Measurements from ENCODE around the gene DDX59. TPM values are rescaled to one million over a fixed set of nuclear protein-coding genes. Genes with fewer than 3 reads are reported as not detected.

DDX59 gene
- polyA plus RNA-seq, 3 donors: 14.3 to 18.6 (median 14.9) TPM

DNA sequence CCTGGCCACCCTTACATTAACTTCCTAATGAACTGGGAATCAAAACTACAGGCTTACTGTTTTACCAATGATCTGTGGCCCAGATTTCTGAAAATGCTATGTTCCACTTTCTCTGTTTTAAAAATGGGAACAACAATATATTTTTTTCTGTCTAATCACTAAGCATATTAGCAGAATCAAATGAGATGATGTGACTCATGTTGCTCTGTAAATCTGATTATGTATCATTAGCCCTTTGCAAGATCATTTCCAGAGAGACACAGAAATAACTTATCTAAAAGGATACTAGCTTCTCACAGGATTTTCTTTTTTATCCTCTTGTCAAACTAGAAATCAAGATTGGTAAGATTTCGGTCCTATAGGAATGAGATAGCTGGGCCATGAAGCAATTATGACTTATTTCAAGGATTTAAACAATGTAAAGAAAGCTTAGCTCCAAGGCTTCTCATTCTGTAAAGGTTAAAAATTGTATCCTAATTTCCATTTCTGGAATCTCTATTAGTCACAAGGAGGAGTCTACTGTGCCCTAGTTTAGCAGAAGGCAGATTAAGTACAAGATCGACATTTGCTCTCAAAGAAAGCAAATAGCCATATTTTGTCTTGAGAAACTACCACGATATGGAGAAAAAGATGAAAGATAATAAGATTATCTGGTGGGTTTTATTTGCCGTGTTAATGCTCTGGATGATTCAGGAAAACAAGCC is 36.6 kb upstream of the DDX59 start:
- H3K4me1 ChIP-seq (ENCODE audit: control insufficient read depth in 1 of 2, insufficient read depth in 2 of 2, low read length in 2 of 2): no peaks in the 10 kb centered on the region
- H3K9me3 Mint-ChIP-seq: no peaks in the 10 kb centered on the region
- no peaks in the 10 kb centered on the region for H3K4me1 Mint-ChIP-seq
- H3K27me3 Mint-ChIP-seq (ENCODE audit: low read depth in 3 of 3): peaks cover 0 to 2% (median 0%) of the 10 kb centered on the region in 3 donors
- no peak overlapping the region for H3K4me2 ChIP-seq (replicated peaks; ENCODE audit: extremely low read depth, low read length, poor library complexity, severe bottlenecking)
- H3K27ac ChIP-seq (ENCODE audit: low read depth in 1 of 2, low read length in 2 of 2): no peak overlapping the region
- no peaks in the 10 kb centered on the region for H3K79me2 ChIP-seq (ENCODE audit: insufficient read depth, low read length)
- H3K36me3 Mint-ChIP-seq: no peaks in the 10 kb centered on the region
- H3K27ac Mint-ChIP-seq: no peak overlapping the region
- WGBS (ENCODE audit: insufficient coverage): 94% methylated on average over 2 of the region's 4 CpGs
- TF ChIP-seq, protein P1, sequence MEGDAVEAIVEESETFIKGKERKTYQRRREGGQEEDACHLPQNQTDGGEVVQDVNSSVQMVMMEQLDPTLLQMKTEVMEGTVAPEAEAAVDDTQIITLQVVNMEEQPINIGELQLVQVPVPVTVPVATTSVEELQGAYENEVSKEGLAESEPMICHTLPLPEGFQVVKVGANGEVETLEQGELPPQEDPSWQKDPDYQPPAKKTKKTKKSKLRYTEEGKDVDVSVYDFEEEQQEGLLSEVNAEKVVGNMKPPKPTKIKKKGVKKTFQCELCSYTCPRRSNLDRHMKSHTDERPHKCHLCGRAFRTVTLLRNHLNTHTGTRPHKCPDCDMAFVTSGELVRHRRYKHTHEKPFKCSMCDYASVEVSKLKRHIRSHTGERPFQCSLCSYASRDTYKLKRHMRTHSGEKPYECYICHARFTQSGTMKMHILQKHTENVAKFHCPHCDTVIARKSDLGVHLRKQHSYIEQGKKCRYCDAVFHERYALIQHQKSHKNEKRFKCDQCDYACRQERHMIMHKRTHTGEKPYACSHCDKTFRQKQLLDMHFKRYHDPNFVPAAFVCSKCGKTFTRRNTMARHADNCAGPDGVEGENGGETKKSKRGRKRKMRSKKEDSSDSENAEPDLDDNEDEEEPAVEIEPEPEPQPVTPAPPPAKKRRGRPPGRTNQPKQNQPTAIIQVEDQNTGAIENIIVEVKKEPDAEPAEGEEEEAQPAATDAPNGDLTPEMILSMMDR (IDR thresholded peaks at IDR 0.05): no peak
- no peak overlapping the region for H3K4me3 ChIP-seq (replicated peaks in 1 of 3; ENCODE audit: low read depth in 2 of 3, low read length in 3 of 3)
- no peaks in the 10 kb centered on the region for H3K9me3 ChIP-seq (replicated peaks in 1 of 2; ENCODE audit: control insufficient read depth in 1 of 2, insufficient read depth in 1 of 2, low read length in 2 of 2)
- H3K36me3 ChIP-seq (replicated peaks in 1 of 2; ENCODE audit: control insufficient read depth in 1 of 2, insufficient read depth in 2 of 2, low read length in 2 of 2): no peaks in the 10 kb centered on the region
- intact Hi-C loops (cut with micrococcal nuclease): no loop called here
- no peak overlapping the region for H3K9ac ChIP-seq (ENCODE audit: insufficient read depth, low read length, poor library complexity, severe bottlenecking)
- DNase-seq: no peak
- no peaks in the 10 kb centered on the region for H4K20me1 ChIP-seq (ENCODE audit: insufficient read depth, low read length)
- no peak overlapping the region for H3K4me3 Mint-ChIP-seq
- H3K27me3 ChIP-seq (ENCODE audit: control insufficient read depth in 2 of 2, insufficient read depth in 2 of 2, low read length in 2 of 2): no peaks in the 10 kb centered on the region
- H2AFZ ChIP-seq (ENCODE audit: insufficient read depth, low read depth, low read length, poor library complexity, severe bottlenecking): no peak overlapping the region

DNA sequence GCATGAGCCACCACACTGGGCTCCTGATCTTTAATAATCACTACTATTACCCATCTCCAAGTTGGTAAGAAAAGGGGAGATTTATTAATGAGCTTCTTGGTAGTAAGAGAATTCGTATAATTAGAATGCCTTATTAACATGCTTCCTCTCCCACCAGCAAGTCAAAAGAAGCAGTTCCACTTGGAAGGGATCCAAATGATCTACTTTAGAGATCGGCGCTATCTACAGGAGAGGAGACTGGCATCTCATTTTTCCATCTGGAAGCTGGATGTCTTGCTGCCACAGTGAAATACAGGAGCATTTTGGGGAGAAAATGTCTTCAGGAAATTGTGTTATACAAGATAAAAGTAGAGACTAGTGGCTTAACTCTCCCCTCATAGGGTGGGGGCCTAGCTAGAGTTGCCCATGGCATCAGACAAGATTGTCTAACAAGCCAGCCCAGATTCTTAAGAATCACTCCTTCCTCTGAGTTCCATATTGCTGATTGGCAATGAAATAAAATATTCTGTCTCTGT is 35.3 kb upstream of the DDX59 start:
- H3K79me2 ChIP-seq (ENCODE audit: insufficient read depth, low read length): no peaks in the 10 kb centered on the region
- no peaks in the 10 kb centered on the region for H3K4me1 ChIP-seq (ENCODE audit: control insufficient read depth in 1 of 2, insufficient read depth in 2 of 2, low read length in 2 of 2)
- Mint-ChIP-seq H3K4me3 (no peak overlapping the region), H3K27me3 (ENCODE audit: low read depth in 3 of 3) (peaks cover 0 to 4% (median 0%) of the 10 kb centered on the region in 3 donors), H3K36me3 (no peaks in the 10 kb centered on the region), H3K9me3 (no peaks in the 10 kb centered on the region), H3K27ac (no peak overlapping the region), H3K4me1 (peaks cover under 1% of the 10 kb centered on the region)
- no peak overlapping the region for H2AFZ ChIP-seq (ENCODE audit: insufficient read depth, low read depth, low read length, poor library complexity, severe bottlenecking)
- no peaks in the 10 kb centered on the region for H4K20me1 ChIP-seq (ENCODE audit: insufficient read depth, low read length)
- intact Hi-C loops (cut with micrococcal nuclease): no loop called here
- no peak overlapping the region for H3K9ac ChIP-seq (ENCODE audit: insufficient read depth, low read length, poor library complexity, severe bottlenecking)
- DNase-seq: no peak
- 55% methylated on average over 2 of the region's 3 CpGs for WGBS (ENCODE audit: insufficient coverage)
- no peak overlapping the region for H3K27ac ChIP-seq (ENCODE audit: low read depth in 1 of 2, low read length in 2 of 2)
- no peaks in the 10 kb centered on the region for H3K9me3 ChIP-seq (replicated peaks in 1 of 2; ENCODE audit: control insufficient read depth in 1 of 2, insufficient read depth in 1 of 2, low read length in 2 of 2)
- H3K4me3 ChIP-seq (replicated peaks in 1 of 3; ENCODE audit: low read depth in 2 of 3, low read length in 3 of 3): no peak overlapping the region
- no peaks in the 10 kb centered on the region for H3K27me3 ChIP-seq (ENCODE audit: control insufficient read depth in 2 of 2, insufficient read depth in 2 of 2, low read length in 2 of 2)
- H3K36me3 ChIP-seq (replicated peaks in 1 of 2; ENCODE audit: control insufficient read depth in 1 of 2, insufficient read depth in 2 of 2, low read length in 2 of 2): no peaks in the 10 kb centered on the region
- H3K4me2 ChIP-seq (replicated peaks; ENCODE audit: extremely low read depth, low read length, poor library complexity, severe bottlenecking): no peak overlapping the region
- TF ChIP-seq, protein P1 (IDR thresholded peaks at IDR 0.05): no peak
